GM12891 (cell line): ENCODE measurements around the gene PCBD2.

ENCODE experiments used
- PAX5 ChIP-seq: IDR thresholded peaks from 2 replicates; pipeline ENCODE4 v1.6.1; 2011; ENCODE audit warnings: low read length, moderate library complexity, mild to moderate bottlenecking; ENCODE audit not compliant: insufficient read depth, severe bottlenecking
- POLR2A ChIP-seq: IDR thresholded peaks from 2 replicates; pipeline ENCODE4 v1.6.1; 2011; ENCODE audit warnings: low read depth, low read length, control low read depth
- POLR2AphosphoS5 ChIP-seq: IDR thresholded peaks from 2 replicates; pipeline ENCODE4 v1.6.1; 2011; ENCODE audit warnings: low read depth, low read length, control low read depth

- TF ChIP-seq PAX5, result no peak
- no peak for TF ChIP-seq POLR2A
- no peak for TF ChIP-seq POLR2AphosphoS5
These were observed 104.2 kb downstream of the PCBD2 start for GRCh38 chr5:135008981-135009735.
